Measurements from ENCODE around the gene PMP22. TPM values are rescaled to one million over a fixed set of nuclear protein-coding genes. Genes with fewer than 3 reads are reported as not detected.

The PMP22 gene
- total RNA-seq, 1 experiment from 2014 or later = 28.7 TPM

- Histone ChIP-seq H3K9me3 (ENCODE audit: control insufficient read depth in 1 of 2, insufficient read depth in 1 of 2, low read depth in 1 of 2, low read length in 2 of 2) (no peaks in the 10 kb centered on the region), H3K4me1 (ENCODE audit: control insufficient read depth in 1 of 2, insufficient read depth in 2 of 2, low read length in 2 of 2) (peaks cover 22 to 58% of the 10 kb centered on the region in 2 experiments; a peak in 3 of 4 replicates)
Measured at GRCh38 chr17:15261258-15261801, 3.8 kb downstream of the PMP22 start.

More at GRCh38 chr17:15261258-15261801, 3.8 kb downstream of the PMP22 start:
- CTCF ChIA-PET = interaction anchor here (0.9 to 8.6 kb wide), 2 partner anchors 28 to 242 kb away, joined by 3 to 77 read pairs; no protein-coding TSS in a partner anchor
- Histone ChIP-seq H3K9ac (ENCODE audit: low read length) (peak overlapping the region; percentile 78), H2AFZ (ENCODE audit: low read depth, low read length, poor library complexity, severe bottlenecking) (peak overlapping the region; percentile 58), H3K4me3 (replicated peaks in 1 of 2; ENCODE audit: low read depth in 1 of 2, low read length in 2 of 2) (peak overlapping the region; percentile 79 to 81), H3K36me3 (ENCODE audit: control insufficient read depth in 1 of 2, insufficient read depth in 2 of 2, low read length in 2 of 2) (peaks cover 0 to 6% of the 10 kb centered on the region in 2 experiments; a peak in 1 of 4 replicates), H3K27ac (ENCODE audit: low read depth, low read length) (peak overlapping the region; percentile 74), H3K9me2 (ENCODE audit: insufficient read depth) (no peaks in the 10 kb centered on the region), H3K79me2 (ENCODE audit: insufficient read depth, low read length) (peaks cover 13% of the 10 kb centered on the region), H3K27me3 (ENCODE audit: insufficient read depth, low read length) (no peaks in the 10 kb centered on the region), H4K20me1 (ENCODE audit: insufficient read depth) (no peaks in the 10 kb centered on the region), H3K4me2 (ENCODE audit: low read length) (peak overlapping the region; percentile 87)
- DNase-seq (ENCODE audit: low read depth, low spot score) (no peak), ATAC-seq (peak; percentile 6; the same call in 1 of the 2 replicates)
- RAD21 ChIA-PET (ENCODE audit: low non-redundant PET in 1 of 2, low total read pairs in 2 of 2, uncharacterized antibody in 2 of 2, unreplicated experiment in 2 of 2) = interaction anchor here (1.0 to 1.2 kb wide), 2 partner anchors 241 to 242 kb away, joined by 4 to 5 read pairs; no protein-coding TSS in a partner anchor
- POLR2A ChIA-PET = no interaction called here
- intact Hi-C loops (cut with micrococcal nuclease) = loop anchor here (10.0 kb wide), 1 partner anchor 563 kb away; no protein-coding TSS in a partner anchor
- BruUV-seq (replicated peaks) = no TSS peak
- TF ChIP-seq SIN3A (IDR thresholded peaks at IDR 0.05; ENCODE audit: low read depth) = no peak
- TF ChIP-seq TCF7L2 (IDR thresholded peaks at IDR 0.05; ENCODE audit: borderline replicate concordance, extremely low read depth, insufficient read depth, insufficient read length) = no peak
- TF ChIP-seq YY1 (IDR thresholded peaks at IDR 0.05; ENCODE audit: extremely low read depth, insufficient replicate concordance, low read depth, low read length) = no peak
- TF ChIP-seq, protein P1, sequence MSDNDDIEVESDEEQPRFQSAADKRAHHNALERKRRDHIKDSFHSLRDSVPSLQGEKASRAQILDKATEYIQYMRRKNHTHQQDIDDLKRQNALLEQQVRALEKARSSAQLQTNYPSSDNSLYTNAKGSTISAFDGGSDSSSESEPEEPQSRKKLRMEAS (IDR thresholded peaks at IDR 0.05) = 0 out of 2 replicates have a peak, but pooled peaks have one; percentile 25
- TF ChIP-seq CTCF (IDR thresholded peaks at IDR 0.05 in 2 of 3, conservative IDR thresholded peaks at IDR 0.05 in 1 of 3; ENCODE audit: borderline replicate concordance in 1 of 3, insufficient read depth in 1 of 3, low read depth in 2 of 3, low read length in 2 of 3) = no peak
- TF ChIP-seq, protein P2, sequence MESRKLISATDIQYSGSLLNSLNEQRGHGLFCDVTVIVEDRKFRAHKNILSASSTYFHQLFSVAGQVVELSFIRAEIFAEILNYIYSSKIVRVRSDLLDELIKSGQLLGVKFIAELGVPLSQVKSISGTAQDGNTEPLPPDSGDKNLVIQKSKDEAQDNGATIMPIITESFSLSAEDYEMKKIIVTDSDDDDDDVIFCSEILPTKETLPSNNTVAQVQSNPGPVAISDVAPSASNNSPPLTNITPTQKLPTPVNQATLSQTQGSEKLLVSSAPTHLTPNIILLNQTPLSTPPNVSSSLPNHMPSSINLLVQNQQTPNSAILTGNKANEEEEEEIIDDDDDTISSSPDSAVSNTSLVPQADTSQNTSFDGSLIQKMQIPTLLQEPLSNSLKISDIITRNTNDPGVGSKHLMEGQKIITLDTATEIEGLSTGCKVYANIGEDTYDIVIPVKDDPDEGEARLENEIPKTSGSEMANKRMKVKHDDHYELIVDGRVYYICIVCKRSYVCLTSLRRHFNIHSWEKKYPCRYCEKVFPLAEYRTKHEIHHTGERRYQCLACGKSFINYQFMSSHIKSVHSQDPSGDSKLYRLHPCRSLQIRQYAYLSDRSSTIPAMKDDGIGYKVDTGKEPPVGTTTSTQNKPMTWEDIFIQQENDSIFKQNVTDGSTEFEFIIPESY (IDR thresholded peaks at IDR 0.05; ENCODE audit: extremely low read depth, insufficient replicate concordance, low read length) = no peak
- no peak for TF ChIP-seq EZH2phosphoT487 (IDR thresholded peaks at IDR 0.05; ENCODE audit: borderline replicate concordance)

All from HCT116 (cell line).